HCEC 1CT (cell line): ENCODE data around the gene MIP.
"Not testable (repeated sequence)": the region's sequence is repeated elsewhere in the genome, so short reads cannot be mapped to it uniquely, and the experiment has no call there.

Source experiments
- DNase-seq: peaks from one replicate; pipeline ENCODE4 v3.0.0-alpha.2; 2017

Gene MIP

DNA sequence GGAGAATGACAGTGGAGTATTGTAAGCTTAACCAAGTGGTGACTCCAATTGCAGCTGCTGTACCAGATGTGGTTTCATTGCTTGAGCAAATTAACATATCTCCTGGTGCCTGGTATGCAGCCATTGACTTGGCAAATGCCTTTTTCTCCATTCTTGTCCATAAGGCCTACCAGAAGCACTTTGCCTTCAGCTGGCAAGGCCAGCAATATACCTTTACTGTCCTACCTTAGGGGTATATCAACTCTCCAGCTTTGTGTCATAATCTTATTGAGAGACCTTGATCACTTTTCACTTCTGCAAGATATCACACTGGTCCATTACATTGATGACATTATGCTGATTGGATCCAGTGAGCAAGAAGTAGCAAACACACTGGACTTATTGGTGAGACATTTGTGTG, 52.8 kb downstream of the MIP start:
- not testable (repeated sequence) for DNase-seq

DNA sequence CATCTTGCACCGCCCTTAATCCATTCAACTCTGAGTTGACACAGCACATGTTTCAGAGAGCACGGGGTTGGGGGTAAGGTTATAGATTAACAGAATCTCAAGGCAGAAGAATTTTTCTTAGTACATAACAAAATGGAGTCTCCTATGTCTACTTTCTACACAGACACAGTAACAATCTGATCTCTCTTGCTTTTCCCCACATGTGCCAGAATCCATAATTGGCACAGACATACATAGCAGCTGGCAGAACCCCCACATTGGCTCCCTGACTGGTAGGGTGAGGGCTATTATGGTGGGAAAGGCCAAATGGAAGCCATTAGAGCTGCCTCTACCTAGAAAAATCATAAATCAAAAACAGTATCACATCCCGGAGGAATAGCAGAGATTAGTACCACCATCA, 53.3 kb downstream of the MIP start:
- DNase-seq, result not testable (repeated sequence)
